GM23338 (cell line): ENCODE data around the gene LRRIQ3. TPM values are rescaled to one million over a fixed set of nuclear protein-coding genes. Genes with fewer than 3 reads are reported as not detected.

Experiments
- ATAC-seq: fragments of 200-7000 bp; cut with Tn5 transposase; 3 replicates; pipeline ENCODE4 v1.9.1; 2020
- DNase-seq: peaks from one replicate; pipeline ENCODE4 v3.0.0-alpha.2; 2015; ENCODE audit warnings: low spot score
- H2AFZ ChIP-seq: fragments of 200-600 bp; sonication (generic); 2 replicates; pipeline ENCODE4 v1.8.0; 2016; ENCODE audit warnings: antibody characterized with exemption, mild to moderate bottlenecking, moderate library complexity
- H3F3A ChIP-seq: fragments of 200-600 bp; sonication (generic); replicated peaks from 2 replicates; pipeline ENCODE4 v1.8.0; 2017; ENCODE audit warnings: antibody characterized with exemption, mixed run types, low read depth
- H3K27ac ChIP-seq: fragments of 200-600 bp; sonication (generic); 2 replicates; pipeline ENCODE4 v1.6.1; 2016; ENCODE audit warnings: low read depth
- H3K27me3 ChIP-seq: fragments of 200-600 bp; sonication (generic); 2 replicates; pipeline ENCODE4 v1.8.0; 2016; ENCODE audit warnings: mild to moderate bottlenecking, mixed run types, moderate library complexity; ENCODE audit not compliant: insufficient read depth
- H3K36me3 ChIP-seq: fragments of 200-600 bp; sonication (generic); 2 replicates; pipeline ENCODE4 v1.8.0; 2016; ENCODE audit warnings: mild to moderate bottlenecking; ENCODE audit not compliant: insufficient read depth
- H3K4me1 ChIP-seq: fragments of 200-600 bp; sonication (generic); 2 replicates; pipeline ENCODE4 v1.8.0; 2016; ENCODE audit warnings: mild to moderate bottlenecking, moderate library complexity; ENCODE audit not compliant: insufficient read depth
- H3K4me2 ChIP-seq: fragments of 200-600 bp; sonication (generic); 2 replicates; pipeline ENCODE4 v1.7.1; 2017; ENCODE audit warnings: mixed run types
- H3K4me3 ChIP-seq: fragments of 200-600 bp; sonication (generic); 2 replicates; pipeline ENCODE4 v1.6.1; 2016; ENCODE audit warnings: mixed run types
- H3K79me2 ChIP-seq: fragments of 200-600 bp; sonication (generic); replicated peaks from 2 replicates; pipeline ENCODE4 v1.8.0; 2017; ENCODE audit warnings: mild to moderate bottlenecking; ENCODE audit not compliant: insufficient read depth
- H3K9me2 ChIP-seq: fragments of 200-600 bp; sonication (generic); 2 replicates; pipeline ENCODE4 v1.8.0; 2017; ENCODE audit not compliant: insufficient read depth
- H4K20me1 ChIP-seq: fragments of 200-600 bp; sonication (generic); replicated peaks from 2 replicates; pipeline ENCODE4 v1.8.0; 2017; ENCODE audit warnings: mild to moderate bottlenecking; ENCODE audit not compliant: insufficient read depth
- H3K27ac Mint-ChIP-seq: 2 replicates; pipeline ENCODE4 v1.8.0; 2020; ENCODE audit warnings: inconsistent platforms, mild to moderate bottlenecking, moderate library complexity, mixed read lengths
- H3K27me3 Mint-ChIP-seq: 3 replicates; pipeline ENCODE4 v1.8.0; 2022; ENCODE audit warnings: low read depth, mild to moderate bottlenecking, moderate library complexity, mixed read lengths, inconsistent platforms; ENCODE audit not compliant: insufficient read depth, poor library complexity
- H3K36me3 Mint-ChIP-seq: 3 replicates; pipeline ENCODE4 v1.8.0; 2021; ENCODE audit warnings: low read depth, mild to moderate bottlenecking, inconsistent platforms, moderate library complexity, mixed read lengths
- H3K4me1 Mint-ChIP-seq: 3 replicates; pipeline ENCODE4 v1.8.0; 2020; ENCODE audit warnings: mild to moderate bottlenecking, inconsistent platforms, mixed read lengths
- H3K4me3 Mint-ChIP-seq: 3 replicates; pipeline ENCODE4 v1.8.0; 2021; ENCODE audit warnings: moderate library complexity, mild to moderate bottlenecking, inconsistent platforms, mixed read lengths
- H3K9me3 Mint-ChIP-seq: 3 replicates; pipeline ENCODE4 v1.8.0; 2020; ENCODE audit warnings: moderate library complexity, mild to moderate bottlenecking, inconsistent platforms, mixed read lengths
- EZH2 ChIP-seq: fragments of 200-600 bp; sonication (generic); IDR thresholded peaks from one replicate; pipeline ENCODE4 v1.8.0; 2017; ENCODE audit warnings: antibody characterized with exemption, mild to moderate bottlenecking, low read depth; ENCODE audit not compliant: unreplicated experiment
- EZH2phosphoT487 ChIP-seq: fragments of 200-600 bp; sonication (generic); IDR thresholded peaks from one replicate; pipeline ENCODE4 v1.8.1; 2018; ENCODE audit warnings: antibody characterized with exemption; ENCODE audit not compliant: unreplicated experiment
- JUNB ChIP-seq: IDR thresholded peaks from one replicate; pipeline ENCODE4 v1.6.1; 2016; ENCODE audit warnings: antibody characterized with exemption; ENCODE audit not compliant: unreplicated experiment
- NANOG ChIP-seq: IDR thresholded peaks from 2 replicates; pipeline ENCODE4 v1.6.1; 2016; ENCODE audit warnings: antibody characterized with exemption, borderline replicate concordance
- STAT1 ChIP-seq: IDR thresholded peaks from one replicate; pipeline ENCODE4 v1.6.1; 2016; ENCODE audit warnings: antibody characterized with exemption; ENCODE audit not compliant: unreplicated experiment
- ZNF114 ChIP-seq: fragments of 250-450 bp; sonication (Bioruptor Pico); IDR thresholded peaks from 2 replicates; pipeline ENCODE4 v1.5.0; 2020; ENCODE audit warnings: mild to moderate bottlenecking, moderate library complexity
- ZNF331 ChIP-seq: fragments of 250-450 bp; sonication (Bioruptor Pico); IDR thresholded peaks from 2 replicates; pipeline ENCODE4 v1.5.0; 2020; ENCODE audit warnings: low read depth, mild to moderate bottlenecking, moderate library complexity
- ZNF462 ChIP-seq: fragments of 250-450 bp; sonication (Bioruptor Pico); IDR thresholded peaks from 2 replicates; pipeline ENCODE4 v1.5.0; 2020; ENCODE audit warnings: mild to moderate bottlenecking, moderate library complexity
- polyA plus RNA-seq: library from polyadenylated mRNA; unstranded; fragments of >200 nt; fragmentation: Nextera tagmentation; extraction: Ambion mirVana; gene quantifications from 2 replicates; pipeline ENCODE4 v1.2.1, GENCODE V29; 2016
- total RNA-seq: library from RNA; depleted of rRNA; stranded (reverse); fragments of >200 nt; shearing (Covaris generic); gene quantifications from 2 replicates; pipeline ENCODE4 v1.2.3, GENCODE V29; 2014
- TF ChIP-seq, protein P1 (sequence below): IDR thresholded peaks from one replicate; pipeline ENCODE4 v1.6.1; 2018; ENCODE audit warnings: antibody characterized with exemption; ENCODE audit not compliant: unreplicated experiment

The LRRIQ3 gene
- total and polyA plus RNA-seq, 2 experiments from 2014 or later = 0.21 to 0.36 TPM

DNA sequence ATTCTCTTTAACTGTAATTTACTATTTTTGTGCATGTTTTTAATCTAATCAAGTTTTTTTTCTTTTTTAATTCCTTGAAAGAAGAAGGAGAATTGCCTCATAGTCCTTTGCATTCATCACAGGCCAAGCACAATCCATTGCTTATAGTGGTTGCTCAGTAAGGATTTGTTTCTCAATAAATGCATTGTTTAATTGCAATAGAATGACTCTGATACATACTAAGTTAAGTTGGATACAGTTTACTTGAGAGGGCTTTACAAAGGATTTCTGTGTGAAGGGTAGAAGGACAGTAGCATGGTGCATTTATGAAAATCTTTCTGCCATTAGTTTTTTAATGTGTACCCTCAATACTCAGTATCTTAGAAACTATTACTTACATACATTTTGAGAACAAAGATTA is 186.2 kb downstream of the LRRIQ3 start:
- Histone ChIP-seq H3K36me3 (no peaks in the 10 kb centered on the region), H3K4me2 (no peak overlapping the region), H4K20me1 (no peaks in the 10 kb centered on the region), H2AFZ (no peak overlapping the region), H3K79me2 (no peaks in the 10 kb centered on the region), H3F3A (no peaks in the 10 kb centered on the region), H3K9me2 (no peaks in the 10 kb centered on the region), H3K4me3 (no peak overlapping the region), H3K27me3 (no peaks in the 10 kb centered on the region), H3K27ac (no peak overlapping the region), H3K4me1 (no peaks in the 10 kb centered on the region)
- TF ChIP-seq ZNF114 (CRISPR knock-in tag) (no peak), ZNF331 (CRISPR knock-in tag) (no peak)
- Mint-ChIP-seq H3K27ac (no peak overlapping the region), H3K4me3 (no peak overlapping the region), H3K4me1 (peaks cover 2% of the 10 kb centered on the region; the same call in 2 of the 3 replicates), H3K9me3 (no peaks in the 10 kb centered on the region; the same call in 2 of the 3 replicates), H3K36me3 (no peaks in the 10 kb centered on the region), H3K27me3 (no peaks in the 10 kb centered on the region)
- ATAC-seq (no peak), DNase-seq (no peak)

DNA sequence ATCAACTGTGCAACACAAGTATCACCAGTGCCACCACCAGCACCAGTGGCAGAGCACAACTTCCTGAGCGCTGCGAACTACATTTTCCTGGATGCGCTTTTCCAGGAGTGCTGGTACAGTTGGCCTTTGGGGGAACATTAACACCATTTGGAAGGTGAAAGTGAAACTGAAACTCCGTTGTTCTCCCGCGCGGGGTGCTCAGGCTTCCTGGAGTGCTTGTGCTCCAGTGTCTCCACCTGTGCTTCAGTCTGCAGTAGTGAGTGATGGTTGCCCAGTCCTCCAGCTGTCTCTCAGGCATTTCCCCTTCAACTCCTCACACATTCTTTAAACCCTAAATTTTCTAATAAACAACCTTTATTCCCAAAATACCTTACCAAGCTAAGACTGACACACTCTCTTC is 187.8 kb downstream of the LRRIQ3 start:
- Histone ChIP-seq H3K4me3 (no peak overlapping the region), H3K27me3 (no peaks in the 10 kb centered on the region), H4K20me1 (no peaks in the 10 kb centered on the region), H3K79me2 (no peaks in the 10 kb centered on the region), H3K36me3 (no peaks in the 10 kb centered on the region), H3K9me2 (no peaks in the 10 kb centered on the region), H3K27ac (no peak overlapping the region), H3K4me2 (no peak overlapping the region), H3K4me1 (no peaks in the 10 kb centered on the region), H3F3A (no peaks in the 10 kb centered on the region), H2AFZ (peak overlapping the region; percentile 34; the same call in 1 of the 2 replicates)
- Mint-ChIP-seq H3K9me3 (no peaks in the 10 kb centered on the region; the same call in 2 of the 3 replicates), H3K4me3 (no peak overlapping the region), H3K36me3 (no peaks in the 10 kb centered on the region), H3K27me3 (no peaks in the 10 kb centered on the region), H3K27ac (no peak overlapping the region; the same call in 1 of the 2 replicates), H3K4me1 (peaks cover 6% of the 10 kb centered on the region; the same call in 2 of the 3 replicates)
- ATAC-seq (peak; percentile 58), DNase-seq (peak; percentile 25)
- TF ChIP-seq NANOG = no peak
- TF ChIP-seq, protein P1, sequence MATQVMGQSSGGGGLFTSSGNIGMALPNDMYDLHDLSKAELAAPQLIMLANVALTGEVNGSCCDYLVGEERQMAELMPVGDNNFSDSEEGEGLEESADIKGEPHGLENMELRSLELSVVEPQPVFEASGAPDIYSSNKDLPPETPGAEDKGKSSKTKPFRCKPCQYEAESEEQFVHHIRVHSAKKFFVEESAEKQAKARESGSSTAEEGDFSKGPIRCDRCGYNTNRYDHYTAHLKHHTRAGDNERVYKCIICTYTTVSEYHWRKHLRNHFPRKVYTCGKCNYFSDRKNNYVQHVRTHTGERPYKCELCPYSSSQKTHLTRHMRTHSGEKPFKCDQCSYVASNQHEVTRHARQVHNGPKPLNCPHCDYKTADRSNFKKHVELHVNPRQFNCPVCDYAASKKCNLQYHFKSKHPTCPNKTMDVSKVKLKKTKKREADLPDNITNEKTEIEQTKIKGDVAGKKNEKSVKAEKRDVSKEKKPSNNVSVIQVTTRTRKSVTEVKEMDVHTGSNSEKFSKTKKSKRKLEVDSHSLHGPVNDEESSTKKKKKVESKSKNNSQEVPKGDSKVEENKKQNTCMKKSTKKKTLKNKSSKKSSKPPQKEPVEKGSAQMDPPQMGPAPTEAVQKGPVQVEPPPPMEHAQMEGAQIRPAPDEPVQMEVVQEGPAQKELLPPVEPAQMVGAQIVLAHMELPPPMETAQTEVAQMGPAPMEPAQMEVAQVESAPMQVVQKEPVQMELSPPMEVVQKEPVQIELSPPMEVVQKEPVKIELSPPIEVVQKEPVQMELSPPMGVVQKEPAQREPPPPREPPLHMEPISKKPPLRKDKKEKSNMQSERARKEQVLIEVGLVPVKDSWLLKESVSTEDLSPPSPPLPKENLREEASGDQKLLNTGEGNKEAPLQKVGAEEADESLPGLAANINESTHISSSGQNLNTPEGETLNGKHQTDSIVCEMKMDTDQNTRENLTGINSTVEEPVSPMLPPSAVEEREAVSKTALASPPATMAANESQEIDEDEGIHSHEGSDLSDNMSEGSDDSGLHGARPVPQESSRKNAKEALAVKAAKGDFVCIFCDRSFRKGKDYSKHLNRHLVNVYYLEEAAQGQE = no peak
- TF ChIP-seq EZH2 = no peak
- TF ChIP-seq JUNB = no peak
- no peak for TF ChIP-seq STAT1
- TF ChIP-seq ZNF462 (CRISPR knock-in tag) = no peak
- TF ChIP-seq EZH2phosphoT487 = no peak
- no peak for TF ChIP-seq ZNF331 (CRISPR knock-in tag)
